Adrenal gland (tissue), 12 donors: ENCODE data around the gene PREPL. TPM values are rescaled to one million over a fixed set of nuclear protein-coding genes. Genes with fewer than 3 reads are reported as not detected.
"Not testable (repeated sequence)": the region's sequence is repeated elsewhere in the genome, so short reads cannot be mapped to it uniquely, and the experiment has no call there.

Source experiments
- DNase-seq, 7 donors: peaks; one replicate each; pipeline ENCODE4 v3.0.0-alpha.2; 2019 to 2020
- H3K27ac ChIP-seq, 5 donors: fragments of 200-600 bp; sonication (generic) in 4 of 5; 1 replicate in 3 of 5; 2 replicates in 2 of 5; pipeline versions ENCODE4 v1.5.1 to v1.8.0; 2016 to 2020; ENCODE audit warnings: mild to moderate bottlenecking in 1 of 5
- H3K27me3 ChIP-seq: fragments of 200-600 bp; 2 replicates; pipeline ENCODE4 v1.8.0; 2021
- H3K36me3 ChIP-seq, 2 donors: fragments of 200-600 bp; replicated peaks in 1 of 2; 1 replicate in 1 of 2; 2 replicates in 1 of 2; pipeline versions ENCODE4 v1.5.1 to v1.8.0; 2018 to 2022
- H3K4me1 ChIP-seq, 2 donors: fragments of 200-600 bp; replicated peaks in 1 of 2; 1 replicate in 1 of 2; 2 replicates in 1 of 2; pipeline versions ENCODE4 v1.5.1 to v1.8.0; 2018 to 2021
- H3K4me3 ChIP-seq, 4 donors: fragments of 200-600 bp; sonication (generic) in 3 of 4; one replicate each; pipeline ENCODE4 v1.5.1; 2016 to 2018
- H3K9me3 ChIP-seq, 3 donors: fragments of 200-600 bp; sonication (generic) in 1 of 3; replicated peaks in 1 of 3; 1 replicate in 2 of 3; 2 replicates in 1 of 3; pipeline versions ENCODE4 v1.5.1 to v1.8.0; 2016 to 2021
- CTCF ChIP-seq, 6 experiments: fragments of 450-650 bp in 4 of 6; fragments of 200-600 bp in 2 of 6; sonication (generic) in 1 of 6; IDR thresholded peaks; 1 replicate in 5 of 6; 2 replicates in 1 of 6; pipeline versions ENCODE4 v1.5.1 to v1.8.0; 2016 to 2021; ENCODE audit warnings: antibody characterized with exemption in 6 of 6, mild to moderate bottlenecking in 2 of 6, moderate library complexity in 1 of 6
- POLR2A ChIP-seq, 2 donors: fragments of 450-650 bp; IDR thresholded peaks; one replicate each; pipeline ENCODE4 v1.6.1; 2017; ENCODE audit warnings: antibody characterized with exemption in 2 of 2, mild to moderate bottlenecking in 2 of 2, moderate library complexity in 1 of 2
- WGBS, 4 donors: extraction: QIAGEN DNeasy Blood & Tissue Kit in 2 of 4; methylation state at CpG; one replicate each; pipeline versions ENCODE4 v1.1.5 to v1.1.7; 2013 to 2017; 5-methylcytosine and 5-hydroxymethylcytosine counted together
- intact Hi-C, 2 donors: fragments of 100-400 bp; cut with DNase I; formaldehyde crosslinking; loops; one replicate each; pipeline versions ENCODE4 v1.14.1 to v1.15.0; 2022 to 2023
- polyA plus RNA-seq, 3 donors: library from polyadenylated mRNA; stranded (reverse); fragments of 200-250 nt in 2 of 3; fragments of 350-450 nt in 1 of 3; fragmentation: Illumina TruSeq in 1 of 3; extraction: RNeasy Lipid Tissue Mini Kit (QIAGEN cat#74804) in 1 of 3; gene quantifications; one replicate each; pipeline ENCODE4 v1.2.3, GENCODE V29; 2013 to 2014
- total RNA-seq, 9 donors: library from RNA; depleted of rRNA in 4 of 9; stranded (reverse); fragments of >200 nt in 4 of 9; fragments of 120-200 nt in 1 of 9; fragmentation: NEBNext Ultra II Directional in 1 of 9; extraction: Animal tissue kit (Norgen Biotek cat#: 25700) in 1 of 9; gene quantifications; one replicate each; pipeline versions ENCODE4 v1.1.0 to v1.2.4, GENCODE V29; 2013 to 2023
- donor health status: healthy with polysubstance abuse.
- donor health status: Bipolar disorder and iron deficiency.
- donor health status: DM: yes; HTN: yes; CAD: no.
- donor health status: DM: no; HTN: no; CAD: no.
- donor health status: DM: no; HTN: no; CAD: no.
- donor health status: DM: yes; HTN: yes; CAD: no.

Gene PREPL
- total and polyA plus RNA-seq, 12 donors = 8.3 to 122 (median 61.6) TPM

GRCh38 chr2:44305882-44306281 lies 55.4 kb downstream of the PREPL start:
- TF ChIP-seq POLR2A (IDR thresholded peaks at IDR 0.05) = no peak
- TF ChIP-seq CTCF (IDR thresholded peaks at IDR 0.05) = no peak
- peaks cover 0 to 12% (median 0%) of the 10 kb centered on the region in 3 donors for H3K9me3 ChIP-seq
- no peak overlapping the region for H3K27ac ChIP-seq
- no peak for DNase-seq
- H3K4me3 ChIP-seq = no peak overlapping the region
- no peaks in the 10 kb centered on the region for H3K27me3 ChIP-seq
- intact Hi-C loops = no loop called here
- H3K4me1 ChIP-seq = no peaks in the 10 kb centered on the region
- H3K36me3 ChIP-seq = no peaks in the 10 kb centered on the region
- 78 to 82% (median 79%) methylated on average over 7 of the region's 7 CpGs for WGBS, 4 donors

GRCh38 chr2:44304258-44304657 lies 57.0 kb downstream of the PREPL start:
- H3K4me1 ChIP-seq = no peaks in the 10 kb centered on the region
- no peak for TF ChIP-seq CTCF (IDR thresholded peaks at IDR 0.05)
- intact Hi-C loops = no loop called here
- H3K27ac ChIP-seq = no peak overlapping the region
- no peak overlapping the region for H3K4me3 ChIP-seq
- no peaks in the 10 kb centered on the region for H3K27me3 ChIP-seq
- H3K9me3 ChIP-seq = no peaks in the 10 kb centered on the region
- H3K36me3 ChIP-seq = no peaks in the 10 kb centered on the region
- 80 to 86% (median 84%) methylated on average over 1 of the region's 1 CpG for WGBS, 4 donors
- no peak for DNase-seq

- H3K27ac ChIP-seq, H3K4me3 ChIP-seq, H3K9me3 ChIP-seq, H3K4me1 ChIP-seq, H3K36me3 ChIP-seq, H3K27me3 ChIP-seq, DNase-seq, intact Hi-C loops: not testable (repeated sequence)
- 96 to 100% (median 98%) methylated on average over 2 to 3 of the region's 3 CpGs for WGBS, 4 donors
Observed at GRCh38 chr2:44303766-44304165, 57.5 kb downstream of the PREPL start.

GRCh38 chr2:44301111-44301510 lies 60.2 kb downstream of the PREPL start:
- Histone ChIP-seq H3K27ac (no peak overlapping the region), H3K9me3 (no peaks in the 10 kb centered on the region), H3K4me1 (no peaks in the 10 kb centered on the region), H3K27me3 (no peaks in the 10 kb centered on the region), H3K4me3 (no peak overlapping the region), H3K36me3 (no peaks in the 10 kb centered on the region)
- TF ChIP-seq POLR2A (IDR thresholded peaks at IDR 0.05) = no peak
- no peak for TF ChIP-seq CTCF (IDR thresholded peaks at IDR 0.05)
- intact Hi-C loops = no loop called here
- DNase-seq = no peak
- 88 to 92% (median 89%) methylated on average over 5 of the region's 5 CpGs for WGBS, 4 donors

- WGBS, 4 donors = 53 to 67% (median 66%) methylated on average over 4 of the region's 4 CpGs
Observed at GRCh38 chr2:44299635-44300034, 61.7 kb downstream of the PREPL start.

More at GRCh38 chr2:44299635-44300034, 61.7 kb downstream of the PREPL start:
- Histone ChIP-seq H3K9me3 (no peaks in the 10 kb centered on the region), H3K27ac (no peak overlapping the region), H3K27me3 (no peaks in the 10 kb centered on the region), H3K4me1 (no peaks in the 10 kb centered on the region), H3K36me3 (no peaks in the 10 kb centered on the region), H3K4me3 (no peak overlapping the region)
- TF ChIP-seq POLR2A (IDR thresholded peaks at IDR 0.05) (no peak), CTCF (IDR thresholded peaks at IDR 0.05) (no peak)
- intact Hi-C loops = loop anchor here in 1 of 2 donors (10.0 kb wide), 1 partner anchor 215 kb away; no protein-coding TSS in a partner anchor
- DNase-seq = no peak
